H1 (cell line): Measurements from ENCODE around the gene SLC6A3. TPM values are rescaled to one million over a fixed set of nuclear protein-coding genes. Genes with fewer than 3 reads are reported as not detected.

Experiments
- CTCF ChIA-PET: fragments of 300-600 bp; sonication (Branson Sonifier 250); formaldehyde crosslinking; loops from one replicate; lab custom pipeline; 2021; ENCODE audit not compliant: partially characterized antibody; lab: Charles Lee
- POLR2A ChIA-PET: fragments of 300-600 bp; sonication (Branson Sonifier 250); formaldehyde crosslinking; loops from one replicate; lab custom pipeline; 2021; ENCODE audit warnings: inconsistent platforms; ENCODE audit not compliant: partially characterized antibody; lab: Charles Lee
- DNase-seq, 2 experiments: peaks; one replicate each; pipeline versions ENCODE4 v3.0.0 to v3.0.0-alpha.2; 2010 to 2022; ENCODE audit warnings: low spot score in 2 of 2, low read depth in 1 of 2, mixed read lengths in 1 of 2
- FAIRE-seq: peaks from 2 replicates; lab custom pipeline; 2011; peaks lifted over from hg19 to GRCh38; lab: Jason Lieb, UNC
- H2AFZ ChIP-seq: 2 replicates; pipeline ENCODE4 v1.8.1; 2012; ENCODE audit warnings: low read length, inconsistent platforms
- H2AK5ac ChIP-seq: 2 replicates; pipeline ENCODE4 v1.6.1; 2013; ENCODE audit warnings: low read depth, low read length
- H2BK120ac ChIP-seq: replicated peaks from 2 replicates; pipeline ENCODE3; 2013; ENCODE audit warnings: low read depth, low read length, inconsistent platforms
- H2BK12ac ChIP-seq: 2 replicates; pipeline ENCODE4 v1.6.1; 2013; ENCODE audit warnings: low read depth, low read length
- H2BK15ac ChIP-seq: 2 replicates; pipeline ENCODE4 v1.6.1; 2013; ENCODE audit warnings: low read length
- H2BK20ac ChIP-seq: 2 replicates; pipeline ENCODE4 v1.6.1; 2013; ENCODE audit warnings: low read length
- H2BK5ac ChIP-seq: 2 replicates; pipeline ENCODE4 v1.6.1; 2013; ENCODE audit warnings: low read depth, low read length
- H3K14ac ChIP-seq: 2 replicates; pipeline ENCODE4 v1.6.1; 2013; ENCODE audit warnings: inconsistent platforms; ENCODE audit not compliant: insufficient read length
- H3K18ac ChIP-seq: 2 replicates; pipeline ENCODE4 v1.6.1; 2013; ENCODE audit warnings: low read length; ENCODE audit errors: extremely low read depth
- H3K23ac ChIP-seq: 2 replicates; pipeline ENCODE4 v1.6.1; 2013; ENCODE audit warnings: inconsistent platforms; ENCODE audit not compliant: insufficient read length
- H3K23me2 ChIP-seq: 2 replicates; pipeline ENCODE4 v1.6.1; 2013; ENCODE audit warnings: low read depth, low read length
- H3K27ac ChIP-seq: 2 replicates; pipeline ENCODE4 v1.6.1; 2011; ENCODE audit warnings: low read depth, low read length, inconsistent platforms
- H3K27me3 ChIP-seq, 4 experiments: replicated peaks in 1 of 4; 1 replicate in 1 of 4; 2 replicates in 3 of 4; pipeline versions ENCODE4 v1.6.1 to v1.8.1; 2011 to 2013; ENCODE audit warnings: low read length in 3 of 4, mild to moderate bottlenecking in 3 of 4, inconsistent platforms in 2 of 4, mixed read lengths in 2 of 4, moderate library complexity in 1 of 4; ENCODE audit not compliant: control insufficient read depth in 3 of 4, insufficient read depth in 3 of 4; ENCODE audit errors: extremely low read depth in 1 of 4
- H3K36me3 ChIP-seq, 4 experiments: 2 replicates each; pipeline versions ENCODE4 v1.6.1 to v1.8.1; 2011 to 2013; ENCODE audit warnings: mild to moderate bottlenecking in 4 of 4, low read length in 3 of 4, moderate library complexity in 2 of 4, control low read depth in 1 of 4, inconsistent platforms in 1 of 4; ENCODE audit not compliant: insufficient read depth in 4 of 4, control insufficient read depth in 2 of 4
- H3K4ac ChIP-seq: replicated peaks from 2 replicates; pipeline ENCODE3; 2013; ENCODE audit warnings: low read length, low read depth, mixed read lengths, inconsistent platforms; ENCODE audit not compliant: insufficient read length
- H3K4me1 ChIP-seq, 4 experiments: replicated peaks in 1 of 4; 1 replicate in 1 of 4; 2 replicates in 3 of 4; pipeline versions ENCODE4 v1.6.1 to v1.8.1; 2011 to 2013; ENCODE audit warnings: low read length in 3 of 4, inconsistent platforms in 2 of 4, mixed read lengths in 1 of 4; ENCODE audit not compliant: insufficient read depth in 4 of 4, control insufficient read depth in 3 of 4
- H3K4me2 ChIP-seq, 2 experiments: 2 replicates each; pipeline versions ENCODE4 v1.6.1 to v1.8.1; 2011 to 2013; ENCODE audit warnings: low read depth in 2 of 2, low read length in 2 of 2, control low read depth in 1 of 2, inconsistent platforms in 1 of 2, mild to moderate bottlenecking in 1 of 2; ENCODE audit not compliant: insufficient read depth in 1 of 2
- H3K4me3 ChIP-seq, 4 experiments: fragments of 200-600, 300-600 bp in 1 of 4; sonication (generic), shearing (Covaris generic), sonication (Bioruptor Twin) in 1 of 4; 2 replicates each; pipeline versions ENCODE4 v1.5.1 to v1.8.1; 2011 to 2016; ENCODE audit warnings: low read length in 4 of 4, low read depth in 3 of 4, control low read depth in 2 of 4, inconsistent platforms in 2 of 4, mild to moderate bottlenecking in 2 of 4, mixed read lengths in 1 of 4, moderate library complexity in 1 of 4; ENCODE audit not compliant: insufficient read depth in 2 of 4; ENCODE audit errors: extremely low read depth in 1 of 4
- H3K56ac ChIP-seq: replicated peaks from 2 replicates; pipeline ENCODE3; 2013; ENCODE audit warnings: low read depth, mild to moderate bottlenecking, mixed read lengths, low read length, inconsistent platforms; ENCODE audit not compliant: insufficient read length
- H3K79me1 ChIP-seq: 2 replicates; pipeline ENCODE4 v1.6.1; 2013; ENCODE audit warnings: low read depth, low read length, control low read depth
- H3K79me2 ChIP-seq, 2 experiments: 2 replicates each; pipeline versions ENCODE4 v1.6.1 to v1.8.1; 2012 to 2013; ENCODE audit warnings: low read length in 2 of 2, mild to moderate bottlenecking in 2 of 2, inconsistent platforms in 1 of 2; ENCODE audit not compliant: insufficient read depth in 2 of 2, control insufficient read depth in 1 of 2
- H3K9ac ChIP-seq, 4 experiments: replicated peaks in 1 of 4; 1 replicate in 1 of 4; 2 replicates in 3 of 4; pipeline versions ENCODE4 v1.6.1 to v1.8.1; 2011 to 2013; ENCODE audit warnings: low read depth in 3 of 4, low read length in 3 of 4, control low read depth in 2 of 4, mild to moderate bottlenecking in 2 of 4, moderate library complexity in 2 of 4, inconsistent platforms in 1 of 4; ENCODE audit errors: extremely low read depth in 1 of 4
- H3K9me3 ChIP-seq, 2 experiments: 2 replicates each; pipeline versions ENCODE4 v1.6.1 to v1.8.1; 2012 to 2013; ENCODE audit warnings: mild to moderate bottlenecking in 2 of 2, moderate library complexity in 2 of 2, control low read depth in 1 of 2, inconsistent platforms in 1 of 2, low read depth in 1 of 2, low read length in 1 of 2, mixed read lengths in 1 of 2; ENCODE audit not compliant: insufficient read depth in 2 of 2
- H4K20me1 ChIP-seq, 2 experiments: replicated peaks in 1 of 2; 2 replicates each; pipeline versions ENCODE3 to v1.8.1; 2011 to 2013; ENCODE audit warnings: inconsistent platforms in 2 of 2, low read length in 2 of 2, mild to moderate bottlenecking in 1 of 2; ENCODE audit not compliant: insufficient read depth in 2 of 2, control insufficient read depth in 1 of 2
- H4K5ac ChIP-seq: 2 replicates; pipeline ENCODE4 v1.6.1; 2013; ENCODE audit warnings: low read length, low read depth, mixed read lengths, inconsistent platforms; ENCODE audit not compliant: insufficient read length
- H4K8ac ChIP-seq: 2 replicates; pipeline ENCODE4 v1.8.0; 2013; ENCODE audit warnings: mild to moderate bottlenecking, moderate library complexity, low read length, inconsistent platforms; ENCODE audit not compliant: insufficient read depth; ENCODE audit errors: extremely low read depth
- H4K91ac ChIP-seq: replicated peaks from 2 replicates; pipeline ENCODE3; 2013; ENCODE audit warnings: low read length, mixed read lengths, inconsistent platforms; ENCODE audit not compliant: insufficient read length
- CTCF ChIP-seq, 3 experiments: IDR thresholded peaks; 1 replicate in 2 of 3; 2 replicates in 1 of 3; pipeline versions ENCODE4 v1.5.1 to v1.6.1; 2011; ENCODE audit warnings: low read length in 3 of 3, mild to moderate bottlenecking in 3 of 3, inconsistent platforms in 2 of 3, low read depth in 1 of 3, moderate library complexity in 1 of 3; ENCODE audit not compliant: insufficient read depth in 1 of 3; ENCODE audit errors: control extremely low read depth in 1 of 3
- EGR1 ChIP-seq: IDR thresholded peaks from 2 replicates; pipeline ENCODE4 v1.6.1; 2011; ENCODE audit warnings: low read depth, low read length, borderline replicate concordance
- EZH2 ChIP-seq: fragments of 200-600 bp; sonication (generic); IDR thresholded peaks from 2 replicates; pipeline ENCODE4 v1.7.1; 2012; ENCODE audit warnings: low read depth, mild to moderate bottlenecking, moderate library complexity, low read length, inconsistent platforms; ENCODE audit not compliant: severe bottlenecking
- JUND ChIP-seq: IDR thresholded peaks from 2 replicates; pipeline ENCODE4 v1.6.1; 2011; ENCODE audit warnings: mild to moderate bottlenecking, improper control_type of control experiment, low read length
- KDM4A ChIP-seq: IDR thresholded peaks from one replicate; pipeline ENCODE4 v1.7.1; 2012; ENCODE audit warnings: low read depth, mild to moderate bottlenecking, moderate library complexity, low read length, inconsistent platforms; ENCODE audit not compliant: severe bottlenecking
- KDM5A ChIP-seq: fragments of 200-600 bp; IDR thresholded peaks from 2 replicates; pipeline ENCODE4 v1.7.1; 2012; ENCODE audit warnings: mild to moderate bottlenecking, low read length, inconsistent platforms, mixed read lengths
- NANOG ChIP-seq: IDR thresholded peaks from 2 replicates; pipeline ENCODE4 v1.6.1; 2011; ENCODE audit warnings: low read length, low read depth, mild to moderate bottlenecking, inconsistent platforms; ENCODE audit not compliant: insufficient read depth, poor library complexity, severe bottlenecking
- TAF1 ChIP-seq: IDR thresholded peaks from 2 replicates; pipeline ENCODE4 v1.6.1; 2011; ENCODE audit warnings: mild to moderate bottlenecking, low read depth, low read length
- ZNF274 ChIP-seq: IDR thresholded peaks from 2 replicates; pipeline ENCODE4 v1.7.0; 2012; ENCODE audit warnings: low read length, borderline replicate concordance; ENCODE audit errors: extremely low read depth
- WGBS, 2 experiments: shearing (Covaris generic) in 1 of 2; methylation state at CpG; one replicate each; pipeline versions ENCODE4 v1.1.6 to v1.1.7; 2013 to 2015; ENCODE audit warnings: low lambda C conversion rate in 2 of 2, mixed read lengths in 2 of 2, inconsistent platforms in 1 of 2, low coverage in 1 of 2, missing lambda C conversion rate in 1 of 2; ENCODE audit not compliant: insufficient replicate concordance in 2 of 2, insufficient coverage in 1 of 2, insufficient read length in 1 of 2; ENCODE audit errors: extremely low coverage in 1 of 2, missing lambda C conversion rate in 1 of 2; 5-methylcytosine and 5-hydroxymethylcytosine counted together
- polyA plus RNA-seq, 7 experiments: library from polyadenylated mRNA; depleted of rRNA in 3 of 7; stranded (reverse) in 5 of 7; unstranded in 2 of 7; fragments of >200 nt in 5 of 7; fragments of 200-250 nt in 2 of 7; gene quantifications; 1 replicate in 5 of 7; 2 replicates in 1 of 7; 4 replicates in 1 of 7; pipeline versions ENCODE4 v1.2.1 to v1.2.3, GENCODE V29; 2011 to 2013; ENCODE audit warnings: missing spikeins in 2 of 7, mixed read lengths in 2 of 7
- total RNA-seq: library from RNA; stranded (reverse); fragmentation: NEBNext Ultra II Directional; extraction: Animal tissue kit (Norgen Biotek cat#: 25700); gene quantifications from 2 replicates; pipeline ENCODE4 v1.2.1, GENCODE V29; 2021

SLC6A3 gene
- total and polyA plus RNA-seq, 2 of the 8 experiments (the other 6 are each of a cell fraction or from before 2014, with no cell fraction given): 0.48 to 0.91 TPM

GRCh38 chr5:1387059-1387755 is 58.0 kb downstream of the SLC6A3 start:
- H4K20me1 ChIP-seq: peaks cover 5 to 7% of the 10 kb centered on the region in 2 experiments
- FAIRE-seq (no peak), DNase-seq (no peak)
- no peak overlapping the region for H4K5ac ChIP-seq
- H3K27me3 ChIP-seq: peaks cover 9 to 40% (median 30%) of the 10 kb centered on the region in 4 experiments
- H2AFZ ChIP-seq: no peak overlapping the region
- no peak overlapping the region for H2BK120ac ChIP-seq
- H2BK5ac ChIP-seq: no peak overlapping the region
- 0 out of 2 replicates have a peak overlapping the region, but pooled peaks have one; percentile 18 for H2BK15ac ChIP-seq
- no peak overlapping the region for H3K18ac ChIP-seq
- no peaks in the 10 kb centered on the region for H3K9me3 ChIP-seq
- peaks cover 18% of the 10 kb centered on the region; the same call in 1 of the 2 replicates for H3K23me2 ChIP-seq
- H3K27ac ChIP-seq: no peak overlapping the region
- no peak overlapping the region for H2AK5ac ChIP-seq
- no peak overlapping the region; the same call in none of the 2 replicates for H2BK12ac ChIP-seq
- ChIA-PET POLR2A (interaction anchor here (1.0 to 2.3 kb wide), 3 partner anchors 9 to 39 kb away, joined by 3 to 10 read pairs (median 4); no protein-coding TSS in a partner anchor), CTCF (interaction anchor here (0.7 kb wide), 1 partner anchor 154 kb away, joined by 3 read pairs; no protein-coding TSS in a partner anchor)
- H3K4me1 ChIP-seq: peaks cover 0 to 11% (median 6%) of the 10 kb centered on the region in 4 experiments; a peak in 5 of 7 replicates
- no peak overlapping the region for H4K91ac ChIP-seq
- H3K56ac ChIP-seq: no peak overlapping the region
- H3K4ac ChIP-seq: no peak overlapping the region
- no peak overlapping the region for H3K23ac ChIP-seq
- H3K4me2 ChIP-seq: peak overlapping the region in 1 of 2 experiments; percentile 73; a peak in 1 of 4 replicates
- H3K4me3 ChIP-seq: no peak overlapping the region; a peak in 1 of 8 replicates
- H3K9ac ChIP-seq: no peak overlapping the region; a peak in 2 of 7 replicates
- H3K79me1 ChIP-seq: no peaks in the 10 kb centered on the region
- no peaks in the 10 kb centered on the region for H3K36me3 ChIP-seq
- no peak overlapping the region for H2BK20ac ChIP-seq
- H3K79me2 ChIP-seq: no peaks in the 10 kb centered on the region
- WGBS, 2 experiments: 76% methylated on average over 10 of the region's 11 CpGs; no CpG with 5 or more reads in 1 of the 2 experiments
- H4K8ac ChIP-seq: peak overlapping the region; percentile 90
- H3K14ac ChIP-seq: no peak overlapping the region
- no peak for TF ChIP-seq NANOG
- TF ChIP-seq KDM4A: no peak
- TF ChIP-seq ZNF274: no peak
- no peak for TF ChIP-seq EGR1
- no peak for TF ChIP-seq CTCF (IDR thresholded peaks at IDR 0.05; ENCODE audit: control extremely low read depth in 1 of 3, insufficient read depth in 1 of 3, low read depth in 1 of 3, low read length in 3 of 3)
- no peak for TF ChIP-seq EZH2
- no peak for TF ChIP-seq TAF1
- TF ChIP-seq JUND: no peak
- TF ChIP-seq KDM5A: no peak
